Measurements from ENCODE around the gene RAPGEF1.
"Not testable (repeated sequence)": the region's sequence is repeated elsewhere in the genome, so short reads cannot be mapped to it uniquely, and the experiment has no call there.

The RAPGEF1 gene

GRCh38 chr9:131685753-131686706, 53.8 kb downstream of the RAPGEF1 start:
- DNase-seq, result no peak

- not testable (repeated sequence) for DNase-seq
Observed at GRCh38 chr9:131683094-131683493, 56.8 kb downstream of the RAPGEF1 start.

DNA sequence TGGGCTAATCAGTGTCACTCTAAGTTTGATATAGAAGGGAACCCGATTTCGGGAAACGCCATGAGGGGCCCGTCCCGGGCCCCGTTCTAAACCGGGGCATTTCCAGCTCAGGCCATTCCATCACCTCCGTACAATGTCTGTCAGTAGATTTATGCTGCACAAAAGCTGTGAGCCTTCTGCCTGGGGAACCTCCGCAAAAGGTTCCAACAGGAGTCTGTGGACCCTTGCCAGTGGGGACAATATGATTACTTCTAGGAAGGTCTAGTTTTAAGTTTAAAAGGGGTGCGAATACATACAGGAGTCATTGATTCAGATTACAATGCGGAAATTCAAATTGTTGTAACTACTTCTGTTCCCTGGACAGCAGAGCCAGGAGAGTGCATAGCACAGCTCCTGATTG, 57.6 kb downstream of the RAPGEF1 start:
- DNase-seq, result peak; percentile 32

DNA sequence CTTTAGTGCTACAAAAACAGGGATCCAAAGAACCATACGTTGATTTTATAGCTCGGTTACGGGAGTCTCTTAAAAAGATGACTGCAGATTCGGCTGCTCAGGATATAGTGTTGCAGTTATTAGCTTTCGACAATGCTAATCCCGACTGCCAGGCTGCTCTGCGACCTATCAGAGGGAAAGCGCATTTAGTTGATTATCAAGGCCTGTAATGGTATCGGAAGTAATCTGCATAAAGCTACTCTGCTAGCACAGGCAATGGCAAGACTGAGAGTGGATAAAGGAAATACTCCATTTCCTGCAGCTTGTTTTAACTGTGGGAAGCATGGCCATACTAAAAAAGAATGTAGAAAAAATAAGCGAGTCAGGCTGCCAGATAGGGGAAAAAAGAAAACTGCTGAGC, 58.0 kb downstream of the RAPGEF1 start:
- DNase-seq, result not testable (repeated sequence)

DNA sequence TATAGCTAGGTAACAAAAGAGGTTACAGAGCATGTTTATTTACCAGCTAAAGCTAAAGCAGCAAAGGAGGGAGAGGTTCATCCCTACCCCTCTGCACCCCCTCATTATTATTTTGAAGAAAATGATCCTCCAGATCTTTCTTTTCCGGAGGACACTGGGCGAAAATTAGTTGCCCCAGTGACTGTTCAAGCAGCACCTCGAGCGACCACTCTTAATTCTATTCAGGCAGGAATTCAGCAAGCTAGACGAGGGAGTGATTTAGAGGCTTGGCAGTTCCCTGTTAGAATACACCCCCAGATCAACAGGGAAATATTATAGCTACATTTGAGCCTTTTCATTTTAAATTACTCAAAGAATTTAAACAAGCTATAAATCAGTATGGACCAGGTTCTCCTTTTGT, 58.8 kb downstream of the RAPGEF1 start:
- DNase-seq, result not testable (repeated sequence)

GRCh38 chr9:131679261-131680020, 60.4 kb downstream of the RAPGEF1 start:
- DNase-seq, result no peak

GRCh38 chr9:131678499-131679111, 61.3 kb downstream of the RAPGEF1 start:
- no peak for DNase-seq

- peak; percentile 59 for DNase-seq
Observed at GRCh38 chr9:131677444-131678180, 62.3 kb downstream of the RAPGEF1 start.

GRCh38 chr9:131677049-131677443, 62.8 kb downstream of the RAPGEF1 start:
- no peak for DNase-seq

DNA sequence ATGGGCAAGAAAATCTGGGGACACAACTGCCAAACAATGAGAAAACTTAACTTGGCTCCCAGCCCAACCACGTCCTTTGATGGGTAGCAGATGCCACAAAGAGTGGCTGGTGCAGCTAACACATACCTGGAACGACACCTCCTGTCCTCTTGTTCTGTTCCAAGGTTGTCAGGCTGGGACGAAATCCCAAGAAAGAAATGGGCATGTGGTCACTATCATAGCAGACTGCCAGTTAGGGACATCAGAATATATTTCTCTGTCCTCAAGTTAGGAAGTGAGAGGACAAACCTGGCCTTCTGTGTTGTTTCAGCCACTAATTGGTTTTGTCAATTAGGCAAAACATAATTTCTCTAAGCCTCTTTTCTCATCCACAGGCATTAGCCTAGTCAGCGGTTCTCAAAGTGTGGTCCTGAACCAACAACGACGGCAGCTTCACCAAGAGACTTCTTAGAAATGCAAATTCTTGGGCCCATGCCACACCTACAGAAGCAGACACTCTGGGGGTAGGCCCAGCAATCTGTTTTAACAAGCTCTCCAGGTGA, 63.4 kb downstream of the RAPGEF1 start:
- no peak for DNase-seq

- no peak for DNase-seq
Observed at GRCh38 chr9:131675437-131676022, 64.3 kb downstream of the RAPGEF1 start.

DNA sequence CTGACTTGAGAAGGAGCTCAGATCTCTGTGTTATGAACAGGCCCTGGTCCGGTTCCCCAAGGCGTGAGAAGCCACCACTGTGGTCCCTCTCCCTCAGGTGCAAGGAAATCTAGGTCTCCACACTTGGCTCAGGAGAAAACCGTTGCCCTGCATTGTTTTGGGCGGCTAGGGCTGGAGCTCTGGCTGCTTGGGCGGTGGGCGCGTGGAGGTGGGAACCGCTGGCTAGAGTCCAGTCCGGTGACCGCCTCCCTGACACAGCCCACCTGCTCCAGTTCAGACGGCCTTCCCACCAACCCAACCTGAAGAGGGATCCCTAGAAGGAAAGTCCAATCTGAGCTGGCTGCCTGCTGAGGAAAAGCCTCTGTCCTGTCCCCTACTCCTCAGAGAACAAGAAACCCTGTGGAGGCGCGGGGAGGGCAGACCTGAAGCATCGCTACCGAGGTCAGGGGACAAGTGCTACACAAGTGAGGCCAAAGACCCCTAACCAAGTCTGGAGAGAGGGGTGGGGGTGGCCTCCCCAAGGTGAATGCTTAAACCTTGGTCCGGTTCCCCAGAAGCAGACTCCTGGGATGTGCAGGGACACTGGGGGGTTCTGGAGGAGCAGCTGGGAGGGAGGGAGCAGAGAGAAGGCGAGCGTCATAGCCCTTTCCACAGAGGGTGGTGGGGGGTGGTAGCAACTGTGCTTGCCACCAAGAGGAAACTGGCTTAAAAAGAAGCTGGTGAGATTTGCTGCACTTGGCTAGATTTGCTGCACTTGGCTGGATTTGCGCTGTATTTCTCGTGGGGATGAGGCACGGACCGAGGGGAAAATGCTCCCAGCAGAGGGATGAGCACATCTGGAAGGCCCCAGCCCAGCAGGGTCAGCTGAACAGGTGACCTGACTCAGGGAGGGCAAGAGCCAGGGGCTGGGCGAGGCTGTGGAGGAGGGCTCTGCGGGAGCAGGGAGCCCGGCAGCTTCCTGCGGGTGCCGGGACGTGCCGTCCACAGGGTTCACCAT, 65.2 kb downstream of the RAPGEF1 start:
- DNase-seq, result no peak

- no peak for DNase-seq
Observed at GRCh38 chr9:131673531-131673930, 66.3 kb downstream of the RAPGEF1 start.

DNA sequence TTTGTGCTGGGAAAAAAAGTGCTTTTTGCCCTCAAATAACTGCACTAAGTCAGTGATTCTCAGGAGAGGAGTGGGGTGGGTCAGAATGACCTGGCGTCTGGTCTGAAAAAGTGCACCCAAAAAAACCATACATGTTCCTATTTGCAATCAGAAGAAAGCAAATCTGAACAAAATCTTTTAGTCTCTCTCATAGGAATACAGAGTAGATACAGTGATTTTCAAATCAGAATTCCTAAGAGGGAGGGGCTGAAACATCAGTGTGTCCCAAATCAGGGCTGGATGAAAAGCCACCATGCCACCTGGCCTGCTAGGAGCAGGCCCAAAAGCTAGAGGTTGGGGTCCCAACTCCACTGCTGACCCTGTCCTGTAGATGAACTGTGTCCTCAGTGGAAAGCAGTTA, 66.8 kb downstream of the RAPGEF1 start:
- no peak for DNase-seq

GRCh38 chr9:131672451-131672850, 67.4 kb downstream of the RAPGEF1 start:
- DNase-seq, result no peak

- DNase-seq, result no peak
Observed at GRCh38 chr9:131671133-131671520, 68.7 kb downstream of the RAPGEF1 start.

DNA sequence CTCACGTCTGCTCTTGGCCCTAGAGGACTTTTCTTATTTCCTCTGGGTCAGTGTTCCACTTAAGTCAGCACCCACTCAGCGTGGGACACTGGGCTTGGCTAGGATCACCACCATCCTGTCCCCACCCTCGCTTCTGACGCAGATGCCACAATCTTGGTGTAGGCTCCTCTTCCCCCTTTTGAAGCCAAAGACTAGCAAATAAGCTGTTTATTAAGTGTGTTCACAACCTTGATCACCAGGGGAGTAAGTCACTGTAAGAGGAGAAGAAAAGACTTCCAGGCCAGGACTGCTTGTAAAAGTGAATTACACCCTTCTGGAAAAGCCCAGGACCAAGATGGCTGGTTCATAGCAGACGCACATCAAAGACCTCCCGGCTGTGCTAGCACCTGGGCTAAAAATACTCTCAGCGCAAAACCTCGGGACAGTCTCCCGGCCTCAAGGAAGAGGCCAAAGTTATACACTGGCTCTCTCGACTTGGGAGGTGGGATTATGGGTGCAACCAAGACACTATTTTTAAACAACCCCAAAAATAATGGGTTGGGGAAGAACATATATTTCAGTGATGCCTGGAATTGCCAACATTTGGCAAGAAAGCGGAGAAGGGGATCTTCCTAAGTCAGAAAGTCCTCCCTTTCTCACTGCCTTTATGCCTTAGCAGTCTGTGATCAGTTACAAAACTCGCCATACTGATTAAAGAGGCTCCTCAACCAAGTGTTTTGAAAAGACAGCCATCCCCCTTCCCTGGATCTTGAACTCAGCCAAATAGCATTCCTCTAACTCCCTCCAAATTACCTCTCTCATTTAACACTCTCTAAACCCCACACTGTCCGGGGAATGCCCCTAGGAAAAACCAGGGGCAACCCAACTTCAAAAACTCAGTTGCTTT, 69.4 kb downstream of the RAPGEF1 start:
- DNase-seq, result peak; percentile 21

- no peak for DNase-seq
Observed at GRCh38 chr9:131669269-131670157, 70.4 kb downstream of the RAPGEF1 start.

Data from right kidney (tissue), 1 donor.